ENCODE results near the gene GLG1.

Gene GLG1

DNA sequence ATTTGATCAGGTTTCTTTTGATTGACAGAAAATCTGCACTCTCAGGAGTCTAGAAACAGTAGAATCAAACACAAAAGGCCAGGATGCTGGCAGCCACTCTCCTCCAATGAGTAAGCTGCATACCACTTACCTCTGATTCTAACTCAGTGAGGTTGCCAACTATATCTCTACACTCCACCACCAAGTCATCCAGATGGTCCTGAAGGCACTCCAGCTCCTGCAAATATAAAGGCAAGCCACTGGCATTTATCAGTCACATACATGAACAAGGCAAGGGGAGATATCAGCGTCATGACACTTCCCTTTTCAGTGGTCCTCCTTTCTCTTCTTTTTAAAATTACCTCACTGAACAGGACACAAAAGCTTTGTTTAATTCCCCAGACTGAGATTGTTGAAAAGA, 132.5 kb downstream of the GLG1 start:
- no peak for DNase-seq (ENCODE audit: low read depth in 2 of 2)

DNA sequence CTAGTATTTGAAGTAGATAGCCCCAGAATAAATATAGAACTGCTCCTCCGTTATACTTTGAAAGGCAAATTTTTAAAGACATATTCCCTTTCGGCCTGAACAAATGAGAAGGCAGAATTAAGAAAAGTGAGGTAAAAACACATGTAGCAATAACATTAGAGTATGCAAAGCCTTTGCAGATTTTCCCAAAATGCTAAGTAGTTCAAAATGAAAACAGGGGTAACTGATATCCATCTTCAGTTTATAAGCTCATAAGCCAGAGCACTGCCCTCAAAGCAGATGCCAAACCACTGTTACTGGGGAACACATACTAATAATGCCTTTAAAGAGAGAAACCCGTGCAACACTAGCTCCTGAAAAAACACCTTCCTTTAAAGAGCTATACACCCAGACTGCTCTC, 134.4 kb downstream of the GLG1 start:
- DNase-seq (ENCODE audit: low read depth in 2 of 2): no peak

DNA sequence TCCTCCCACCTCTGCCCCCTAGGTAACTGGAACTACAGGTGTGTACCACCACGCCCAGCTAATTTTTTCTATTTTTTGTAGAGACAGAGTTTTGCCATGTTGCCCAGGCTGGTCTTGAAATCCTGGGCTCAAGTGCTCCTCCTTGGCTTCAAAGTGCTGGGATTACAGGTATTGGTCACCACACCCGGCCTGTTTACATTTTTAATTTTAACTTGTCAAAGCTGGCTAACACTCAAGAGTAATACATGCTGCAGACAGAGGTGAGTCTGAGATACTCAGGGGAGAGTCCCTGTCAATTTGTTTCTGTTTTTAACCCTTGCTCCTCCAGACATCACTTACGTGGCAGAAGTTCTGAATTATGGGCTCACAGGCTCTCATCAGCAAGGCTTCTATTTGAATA, 134.9 kb downstream of the GLG1 start:
- no peak for DNase-seq (ENCODE audit: low read depth in 2 of 2)

DNA sequence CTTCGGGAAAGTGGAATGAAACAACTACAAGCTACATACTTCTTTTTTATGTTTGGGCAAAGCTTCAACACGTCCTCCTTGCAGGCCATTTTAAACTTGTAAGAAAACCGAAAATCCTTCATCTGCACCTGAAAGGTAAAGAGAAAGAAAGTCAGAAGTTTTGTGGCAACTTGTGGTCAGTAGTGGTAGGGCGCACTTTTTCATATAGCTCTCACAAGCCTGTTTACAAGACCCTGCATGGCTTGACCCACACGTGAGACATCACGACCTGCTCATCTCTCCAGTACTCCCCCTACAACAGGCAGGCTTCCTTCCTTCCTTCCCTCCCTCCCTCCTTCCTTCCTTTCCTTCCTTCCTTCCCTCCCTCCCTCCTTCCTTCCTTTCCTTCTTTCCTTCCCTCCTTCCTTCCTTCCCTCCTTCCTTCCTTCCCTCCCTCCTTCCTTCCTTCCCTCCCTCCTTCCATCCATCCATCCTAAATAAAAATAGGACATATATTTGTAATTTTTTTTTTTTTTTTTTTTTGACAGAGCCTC, 136.9 kb downstream of the GLG1 start:
- no peak for DNase-seq (ENCODE audit: low read depth in 2 of 2)

DNA sequence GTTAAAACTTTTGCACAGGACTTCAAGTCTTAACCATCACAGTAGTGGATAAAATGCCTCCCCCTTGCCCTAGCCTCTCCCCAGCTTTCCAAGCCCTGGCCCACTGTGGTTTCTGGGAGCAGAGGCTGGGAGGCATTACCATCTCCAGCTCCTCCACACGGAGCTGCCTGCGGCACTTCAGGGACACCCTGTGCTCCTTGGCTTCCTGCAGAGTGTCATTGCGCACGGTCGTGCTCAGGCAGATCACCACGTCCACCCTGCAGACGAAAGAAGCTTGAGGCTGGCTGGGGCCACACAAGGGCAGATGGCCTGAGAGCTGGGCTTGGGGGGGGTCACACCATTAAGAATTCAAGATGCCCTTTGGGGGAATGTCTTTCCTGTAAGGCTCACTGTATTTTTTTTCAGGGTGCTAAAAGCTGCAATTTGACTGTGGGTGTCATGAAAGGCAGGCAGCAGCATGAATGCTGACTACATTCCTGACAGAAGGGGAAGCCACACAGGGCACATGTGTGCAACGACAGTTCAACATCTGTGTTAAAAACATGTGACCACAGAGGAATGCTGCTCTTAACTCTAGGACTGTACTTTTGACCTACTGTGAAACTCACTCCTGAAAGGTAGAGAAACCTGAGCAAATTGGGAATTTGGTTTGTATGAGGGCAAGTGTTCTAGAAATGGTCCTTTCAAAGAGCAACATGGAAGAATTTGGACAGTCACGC, 137.9 kb downstream of the GLG1 start:
- DNase-seq (ENCODE audit: low read depth in 2 of 2): no peak

DNA sequence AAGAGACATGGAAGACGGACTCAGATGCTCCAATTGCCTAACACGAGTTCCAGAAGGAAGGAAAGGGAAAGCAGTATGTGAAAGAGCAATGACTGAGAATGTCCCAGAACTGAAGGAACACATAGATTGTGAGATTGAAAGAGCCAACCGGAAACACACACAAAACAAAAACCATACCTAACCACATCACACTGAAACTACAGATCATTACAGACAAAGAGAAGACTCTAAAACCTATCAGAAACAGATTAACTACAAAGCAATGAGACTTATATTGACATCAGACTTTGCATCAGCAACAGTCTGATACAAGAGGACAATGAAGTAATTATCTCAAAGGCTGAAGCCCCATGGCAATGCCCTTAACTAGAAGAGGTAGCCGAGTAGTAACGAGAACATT, 140.0 kb downstream of the GLG1 start:
- DNase-seq (ENCODE audit: low read depth in 2 of 2): no peak

DNA sequence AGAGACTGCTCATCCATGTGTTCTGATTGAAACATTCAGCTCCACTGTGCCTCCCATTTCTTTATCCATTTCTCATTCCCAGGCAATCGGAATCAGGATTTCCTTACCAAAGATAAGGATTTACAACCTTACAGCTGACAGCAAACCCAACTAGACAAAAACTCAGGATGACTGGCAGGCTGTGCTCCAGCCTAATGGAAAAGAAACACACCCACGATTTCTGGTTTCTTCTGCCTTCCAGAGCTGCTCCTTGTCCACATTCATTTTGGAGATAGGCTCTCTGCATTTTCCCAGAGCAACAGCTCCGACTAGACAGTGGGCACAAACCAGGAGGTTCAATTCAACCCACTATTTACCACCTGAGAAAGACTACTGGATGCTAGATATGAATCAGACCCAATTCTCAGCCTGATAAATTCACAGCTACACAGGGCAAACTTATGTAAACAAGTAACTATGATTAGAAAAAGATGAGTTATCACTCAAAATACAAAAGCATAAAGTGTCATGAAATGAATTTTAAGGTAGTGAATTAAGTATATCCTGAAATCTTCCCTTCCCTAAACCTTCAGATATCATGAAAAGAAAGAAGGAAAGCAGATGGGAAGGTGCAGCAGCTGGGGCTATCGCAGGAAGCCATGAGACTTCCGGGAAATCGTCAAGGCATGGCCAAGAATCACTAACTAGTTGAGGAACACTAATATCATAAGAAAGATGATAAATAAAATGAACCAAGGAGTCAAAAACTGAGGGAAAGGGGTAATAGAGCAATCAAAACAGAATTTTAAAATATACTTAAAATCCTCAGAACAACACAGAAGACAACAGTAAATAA, 140.8 kb downstream of the GLG1 start:
- DNase-seq (ENCODE audit: low read depth in 2 of 2): no peak

DNA sequence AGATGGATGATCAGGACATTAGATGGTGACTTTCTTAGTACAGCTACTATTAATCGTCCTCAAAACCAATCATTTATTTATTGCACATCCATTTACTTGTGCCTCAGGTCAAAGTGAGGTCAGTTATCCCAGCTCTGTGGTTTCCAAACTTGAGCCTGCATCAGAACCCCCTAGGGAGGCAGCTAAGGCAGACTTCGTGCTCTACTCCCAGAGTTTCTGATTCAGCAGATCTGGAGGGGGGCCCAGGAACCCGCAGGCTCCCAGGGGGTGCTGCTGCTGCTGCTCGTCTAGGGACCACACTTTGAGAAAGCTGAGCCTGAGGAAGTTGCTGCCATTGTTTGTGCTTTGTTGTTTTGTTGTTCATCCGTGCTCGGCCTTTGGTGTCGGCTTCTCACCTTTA, 141.6 kb downstream of the GLG1 start:
- no peak for DNase-seq (ENCODE audit: low read depth in 2 of 2)

DNA sequence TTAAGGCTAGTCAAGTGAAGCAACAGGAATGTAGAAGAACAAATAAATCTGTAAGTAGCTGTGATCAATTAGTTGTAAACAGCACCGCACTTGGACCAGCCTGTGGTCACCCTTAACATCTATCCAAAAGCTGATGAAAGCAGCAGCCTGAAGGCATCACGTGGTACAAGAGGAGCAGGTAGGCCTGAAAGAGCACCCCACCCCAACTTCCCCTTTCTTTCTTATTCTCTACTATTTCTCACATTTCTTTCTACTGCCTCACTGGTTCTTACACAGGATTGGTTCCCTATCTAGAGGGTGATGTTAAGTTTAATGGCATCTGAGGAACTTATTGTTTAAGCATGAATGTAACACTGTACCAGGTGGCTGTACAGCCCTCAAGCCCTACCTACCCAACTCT, 143.0 kb downstream of the GLG1 start:
- DNase-seq (ENCODE audit: low read depth in 2 of 2): no peak

DNA sequence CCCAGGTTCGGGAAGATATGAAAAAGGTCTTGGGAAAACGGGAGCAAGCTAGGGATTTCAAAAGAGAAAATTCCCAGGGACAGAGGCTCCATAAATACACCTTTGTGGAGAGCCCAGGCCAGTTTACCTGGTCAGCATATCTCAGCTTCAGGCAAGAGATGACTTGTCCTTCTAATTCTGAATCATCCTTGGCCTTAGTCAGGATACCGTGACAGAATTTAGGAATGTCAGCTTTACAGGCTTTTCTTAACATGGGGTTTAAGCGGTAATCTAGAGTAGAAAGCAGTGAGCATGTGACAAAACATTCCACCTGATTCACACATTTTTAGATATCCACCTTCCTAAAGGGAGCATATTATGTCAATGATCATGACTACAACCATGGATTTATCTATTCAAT, 144.6 kb downstream of the GLG1 start:
- DNase-seq (ENCODE audit: low read depth in 2 of 2): no peak

DNA sequence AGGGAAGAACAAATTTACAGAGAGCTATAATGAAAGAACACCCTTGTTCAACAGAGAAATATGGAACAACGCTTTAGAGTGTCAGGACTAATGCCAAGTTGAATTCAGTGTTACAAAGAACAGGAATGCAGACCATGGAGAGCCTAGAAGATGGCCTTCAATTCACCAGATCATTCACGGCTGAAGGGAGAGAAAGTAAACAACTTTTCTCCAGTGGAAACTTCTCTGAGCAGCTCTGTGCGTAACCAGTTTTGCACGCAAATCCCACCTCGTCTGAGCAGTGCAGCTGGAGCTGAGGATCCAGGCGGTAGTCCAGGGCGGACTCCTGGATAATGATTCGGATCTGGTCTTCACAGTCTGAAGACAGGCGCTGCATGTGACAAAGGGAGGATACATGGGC, 145.1 kb downstream of the GLG1 start:
- no peak for DNase-seq (ENCODE audit: low read depth in 2 of 2)

DNA sequence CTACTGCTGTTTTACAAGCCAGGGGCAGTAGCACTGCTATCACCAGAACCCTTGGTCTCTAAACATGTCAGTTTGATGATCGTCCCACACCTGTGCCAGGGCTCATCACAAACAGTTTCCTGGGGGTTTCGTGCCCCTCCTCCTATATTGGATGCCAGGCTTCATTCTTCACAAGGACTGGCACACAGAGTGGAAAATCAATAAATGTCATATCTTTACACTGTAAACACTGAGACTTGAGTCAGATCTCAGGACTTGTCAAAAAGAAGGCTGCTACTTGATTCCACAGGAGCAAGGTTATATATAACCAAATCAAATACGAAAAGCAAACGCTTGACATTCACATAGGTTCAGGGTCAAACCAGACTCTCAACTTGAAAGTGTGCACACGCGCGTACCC, 146.4 kb downstream of the GLG1 start:
- DNase-seq (ENCODE audit: low read depth in 2 of 2): no peak

DNA sequence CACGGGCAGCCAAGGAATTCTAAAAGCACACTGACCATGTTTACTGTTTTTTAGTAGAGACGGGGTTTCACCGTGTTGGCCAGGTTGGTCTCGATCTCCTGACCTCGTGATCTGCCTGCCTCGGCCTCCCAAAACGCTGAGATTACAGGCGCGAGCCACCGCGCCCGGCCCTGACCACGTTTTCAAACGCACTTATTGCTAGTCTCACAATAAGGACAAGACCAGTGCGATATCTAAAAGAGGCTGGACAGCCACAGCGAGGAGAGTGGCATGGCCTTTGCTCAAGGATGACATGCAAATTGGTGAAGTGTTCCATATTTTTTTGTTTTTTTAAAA, 150.7 kb downstream of the GLG1 start:
- no peak for DNase-seq (ENCODE audit: low read depth in 2 of 2)

DNA sequence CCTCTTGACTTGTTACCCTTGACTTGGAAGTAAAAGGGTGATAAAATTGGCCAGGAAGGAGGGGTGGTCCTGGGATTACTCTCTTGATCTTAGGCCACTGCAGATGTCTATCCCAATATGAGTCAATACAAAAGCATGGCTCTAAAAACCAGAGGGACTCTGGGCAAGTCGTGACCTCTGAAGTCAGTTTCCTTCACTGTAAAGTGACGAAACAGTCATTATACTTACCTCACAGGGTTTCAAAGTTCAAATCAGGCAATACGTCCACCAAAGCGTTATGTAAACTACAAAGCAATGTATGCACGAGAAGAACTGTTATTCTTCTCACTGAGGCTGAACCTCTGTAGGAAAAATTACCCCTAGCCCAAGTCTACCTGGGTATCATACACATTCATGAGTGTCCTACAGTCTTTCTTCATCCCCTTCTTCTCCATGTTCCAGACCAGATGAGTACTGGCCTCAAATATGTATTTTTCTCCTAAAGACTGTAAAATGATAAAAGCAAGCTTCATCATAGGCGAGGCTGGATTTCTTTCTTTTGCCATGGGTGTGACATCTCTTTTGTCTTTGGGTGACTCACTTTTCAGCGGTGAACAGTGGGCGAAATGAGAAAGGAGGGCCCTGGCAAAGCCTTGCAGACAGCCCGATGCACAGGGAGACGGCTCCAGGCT, 151.2 kb downstream of the GLG1 start:
- DNase-seq (ENCODE audit: low read depth in 2 of 2): no peak

DNA sequence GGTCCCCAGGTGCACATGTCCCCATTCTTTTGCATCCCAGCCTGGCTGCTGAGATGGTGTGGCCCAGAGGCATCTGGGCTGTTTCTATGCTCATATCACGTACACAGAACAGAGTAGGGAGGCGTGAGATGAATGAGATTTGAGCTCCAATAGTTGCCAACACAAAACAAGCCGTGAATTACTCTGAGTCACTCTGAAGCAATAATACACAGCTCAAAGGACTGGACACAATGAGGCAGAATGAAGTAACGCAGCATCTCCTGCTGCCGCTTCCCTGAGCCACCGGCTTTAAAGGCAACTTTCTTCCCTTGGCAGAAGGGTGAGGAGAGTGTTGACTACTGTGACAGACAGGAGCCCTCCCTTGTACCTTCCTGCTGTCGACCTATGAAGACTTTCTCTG, 151.7 kb downstream of the GLG1 start:
- no peak for DNase-seq (ENCODE audit: low read depth in 2 of 2)

DNA sequence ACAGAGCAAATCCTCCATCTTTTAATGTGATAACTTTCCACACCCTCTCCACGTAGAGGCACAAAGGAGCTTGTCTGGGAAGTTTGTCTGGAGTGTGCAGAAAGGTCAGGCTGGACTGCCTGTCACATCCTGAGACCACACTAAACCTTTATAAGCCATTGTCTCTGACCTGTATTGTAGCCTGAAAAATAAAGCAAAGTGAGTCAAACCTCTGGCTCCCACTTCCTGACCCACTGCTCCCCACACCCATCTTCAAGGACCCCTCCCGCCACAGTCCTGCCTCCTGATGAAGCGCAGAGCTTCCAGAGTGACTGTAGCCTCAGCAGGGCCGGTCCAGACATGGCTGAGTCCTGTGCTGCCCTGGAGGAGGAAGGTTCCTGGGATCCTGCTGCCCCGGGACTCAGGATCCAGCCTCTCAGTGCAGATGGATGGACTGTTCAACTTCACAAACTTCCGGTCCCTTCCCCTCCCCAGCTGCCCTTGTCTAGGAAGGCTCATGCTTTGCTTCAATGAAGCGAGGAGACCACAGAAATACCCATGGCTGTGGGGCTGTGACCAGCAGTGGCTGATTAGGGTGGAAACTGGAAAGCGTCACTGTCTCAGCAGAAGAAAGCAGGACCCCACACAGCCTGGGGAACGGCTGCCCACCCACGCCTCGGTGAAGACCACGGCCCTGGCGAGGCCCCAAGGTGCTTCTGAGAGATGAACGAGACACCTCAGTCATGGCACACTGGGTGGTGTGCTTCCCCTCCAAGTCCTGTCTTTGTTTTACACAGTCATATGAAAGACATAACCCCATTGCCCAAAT, 154.8 kb downstream of the GLG1 start:
- no peak for DNase-seq (ENCODE audit: low read depth in 2 of 2)

DNA sequence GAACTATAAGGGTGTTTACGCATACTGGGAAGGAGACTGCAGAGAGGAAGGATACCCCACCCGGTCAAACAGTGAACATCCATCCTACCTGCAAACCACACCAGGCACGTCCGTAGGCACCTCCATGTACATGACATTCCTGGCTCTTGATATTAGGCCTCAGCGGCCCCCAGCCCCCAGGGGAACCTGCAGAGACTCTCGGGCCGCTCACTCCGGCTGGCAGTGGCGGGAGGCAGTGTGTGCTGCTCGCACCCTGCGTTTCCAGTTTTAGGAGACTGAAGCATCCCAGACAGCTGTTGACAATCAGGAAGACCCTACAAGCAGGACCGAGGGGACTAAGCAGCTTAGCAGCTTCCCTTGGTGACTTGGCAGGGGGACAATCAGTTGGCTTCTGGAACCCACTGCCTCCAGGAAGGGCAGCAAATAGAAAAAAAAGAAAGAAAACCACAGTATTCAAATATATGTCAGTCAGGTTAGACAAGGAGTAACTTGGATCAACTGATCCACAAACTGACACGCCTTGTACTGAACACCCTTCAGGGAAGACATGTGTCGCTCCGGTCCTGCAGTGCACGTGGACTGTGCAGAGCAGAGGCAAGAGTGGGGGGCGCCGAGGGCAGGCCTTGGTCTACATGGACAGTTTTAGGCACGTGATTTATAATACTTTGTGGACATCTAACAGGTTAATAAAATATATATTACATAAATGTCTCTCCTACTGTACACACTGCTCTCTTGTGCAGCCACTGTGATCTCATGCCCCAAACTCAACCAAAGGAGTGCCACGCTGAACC, 155.8 kb downstream of the GLG1 start:
- DNase-seq (ENCODE audit: low read depth in 2 of 2): no peak

DNA sequence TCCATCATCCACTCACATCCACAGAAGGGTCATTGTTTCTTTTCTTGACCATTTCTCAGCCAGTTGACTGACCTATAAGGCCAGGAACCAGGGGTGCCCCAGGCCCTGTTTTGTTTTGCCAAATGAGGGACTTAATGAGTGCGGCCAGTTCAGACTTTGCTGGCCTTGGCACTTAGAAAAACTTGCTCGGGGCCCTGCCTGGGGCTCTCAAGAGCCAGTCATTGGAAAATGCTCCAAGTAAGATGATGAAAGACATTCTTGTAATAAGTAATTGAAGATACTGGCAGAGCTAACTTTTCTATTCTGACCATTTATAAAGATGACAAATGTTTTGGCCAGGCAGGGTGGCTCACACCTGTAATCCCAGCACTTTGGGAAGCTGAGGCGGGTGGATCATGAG, 156.7 kb downstream of the GLG1 start:
- no peak for DNase-seq (ENCODE audit: low read depth in 2 of 2)

DNA sequence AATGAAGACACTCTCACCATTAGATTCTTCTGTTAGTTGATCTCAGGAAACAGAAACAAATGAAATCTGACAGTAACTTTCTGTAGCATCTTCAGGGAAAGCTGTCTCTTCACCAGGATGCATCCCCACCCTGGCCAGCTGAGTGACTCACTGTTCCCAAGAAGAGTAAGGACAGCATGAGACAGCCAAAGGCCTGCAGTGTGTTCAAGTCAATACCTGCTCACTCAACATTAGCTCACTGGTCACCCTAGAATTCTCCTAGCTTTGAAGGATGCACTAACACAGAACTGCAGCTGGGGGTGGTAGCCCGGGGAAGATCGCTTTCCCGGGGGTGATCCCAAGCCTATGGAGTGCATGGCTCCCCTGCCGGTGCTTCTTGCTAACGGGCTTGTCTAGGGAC, 157.4 kb downstream of the GLG1 start:
- no peak for DNase-seq (ENCODE audit: low read depth in 2 of 2)

DNA sequence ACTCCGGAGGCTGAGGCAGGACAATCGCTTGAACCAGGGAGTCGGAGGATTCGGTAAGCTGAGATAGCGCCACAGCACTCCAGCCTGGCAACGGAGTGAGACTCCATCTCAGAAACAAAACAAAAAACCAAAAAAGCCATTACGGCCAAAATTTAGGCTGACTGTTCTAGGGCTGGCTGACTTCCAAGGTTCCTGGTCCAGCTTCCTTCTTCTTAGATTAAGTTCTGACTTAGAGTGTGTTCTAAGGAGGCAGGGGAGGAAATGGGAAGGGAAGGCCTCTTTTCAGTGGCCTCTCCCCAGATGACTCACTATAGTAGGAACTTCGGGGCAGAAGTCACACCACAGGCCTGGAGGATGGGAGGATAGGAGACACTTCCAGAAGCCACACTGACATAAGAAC, 157.9 kb downstream of the GLG1 start:
- no peak for DNase-seq (ENCODE audit: low read depth in 2 of 2)

DNA sequence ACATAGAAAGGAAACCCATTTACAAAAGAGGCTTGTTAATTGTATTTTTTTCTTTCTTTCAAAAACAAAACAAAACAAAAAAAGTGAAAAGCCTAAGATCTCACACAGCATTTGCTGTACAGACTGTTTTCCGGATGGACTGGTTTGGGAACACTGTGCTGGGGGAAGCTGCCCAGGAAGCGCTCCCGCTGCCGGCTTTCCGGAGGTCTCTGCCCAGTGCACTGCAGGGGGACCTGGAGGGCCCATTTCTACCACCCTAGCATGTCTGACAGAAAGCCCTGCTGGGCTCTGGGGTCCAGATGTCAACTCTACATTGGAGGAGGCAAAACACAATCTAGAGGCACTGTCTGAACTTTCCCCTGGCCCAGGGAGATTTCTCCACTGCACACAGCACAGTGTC, 159.3 kb downstream of the GLG1 start:
- no peak for DNase-seq (ENCODE audit: low read depth in 2 of 2)

All from stimulated activated CD8-positive, alpha-beta memory T cell treated with anti-CD3 and anti-CD28 coated beads, Interleukin-2, amount 100 ng/mL, for 48 hours (primary cell).